Measurements from ENCODE around the gene FAM187B. TPM values are rescaled to one million over a fixed set of nuclear protein-coding genes. Genes with fewer than 3 reads are reported as not detected.

The FAM187B gene
- total and polyA plus RNA-seq, 12 donors = 0.06 to 0.48 (median 0.16) TPM; not detected in 8

- TF ChIP-seq CTCF (IDR thresholded peaks at IDR 0.05) (no peak), POLR2A (IDR thresholded peaks at IDR 0.05) (no peak)
- DNase-seq = peak in 1 of 7 donors; percentile 31
Observed at GRCh38 chr19:35249848-35250711, 21.5 kb upstream of the FAM187B start.

GRCh38 chr19:35249146-35249847, 20.8 kb upstream of the FAM187B start:
- TF ChIP-seq CTCF (IDR thresholded peaks at IDR 0.05) (no peak), POLR2A (IDR thresholded peaks at IDR 0.05) (no peak)
- peak in 6 of 7 donors; percentile 41 to 61 (median 46) for DNase-seq
- WGBS, 4 donors = 5 to 8% (median 7%) methylated on average over 30 to 39 of the region's 39 CpGs
- Histone ChIP-seq H3K27ac (peak overlapping the region in 4 of 5 donors; percentile 85 to 97 (median 88)), H3K36me3 (replicated peaks in 1 of 2) (no peaks in the 10 kb centered on the region), H3K4me3 (peak overlapping the region; percentile 6 to 78 (median 52)), H3K27me3 (peaks cover 6% of the 10 kb centered on the region), H3K4me1 (replicated peaks in 1 of 2) (peaks cover 5 to 19% of the 10 kb centered on the region in 2 donors), H3K9me3 (replicated peaks in 1 of 3) (no peaks in the 10 kb centered on the region)
- intact Hi-C loops (cut with DNase I) = no loop called here

More at GRCh38 chr19:35249848-35250711, 21.5 kb upstream of the FAM187B start:
- H3K4me3 ChIP-seq = peak overlapping the region in 1 of 4 donors; percentile 69
- peak overlapping the region in 2 of 5 donors; percentile 89 to 97 for H3K27ac ChIP-seq
- intact Hi-C loops (cut with DNase I) = no loop called here
- H3K9me3 ChIP-seq (replicated peaks in 1 of 3) = no peaks in the 10 kb centered on the region
- peaks cover 6% of the 10 kb centered on the region for H3K27me3 ChIP-seq
- peaks cover 5 to 20% of the 10 kb centered on the region in 2 donors for H3K4me1 ChIP-seq (replicated peaks in 1 of 2)
- H3K36me3 ChIP-seq (replicated peaks in 1 of 2) = no peaks in the 10 kb centered on the region
- WGBS, 4 donors = 62 to 73% (median 64%) methylated on average over 13 to 34 of the region's 34 CpGs

DNA sequence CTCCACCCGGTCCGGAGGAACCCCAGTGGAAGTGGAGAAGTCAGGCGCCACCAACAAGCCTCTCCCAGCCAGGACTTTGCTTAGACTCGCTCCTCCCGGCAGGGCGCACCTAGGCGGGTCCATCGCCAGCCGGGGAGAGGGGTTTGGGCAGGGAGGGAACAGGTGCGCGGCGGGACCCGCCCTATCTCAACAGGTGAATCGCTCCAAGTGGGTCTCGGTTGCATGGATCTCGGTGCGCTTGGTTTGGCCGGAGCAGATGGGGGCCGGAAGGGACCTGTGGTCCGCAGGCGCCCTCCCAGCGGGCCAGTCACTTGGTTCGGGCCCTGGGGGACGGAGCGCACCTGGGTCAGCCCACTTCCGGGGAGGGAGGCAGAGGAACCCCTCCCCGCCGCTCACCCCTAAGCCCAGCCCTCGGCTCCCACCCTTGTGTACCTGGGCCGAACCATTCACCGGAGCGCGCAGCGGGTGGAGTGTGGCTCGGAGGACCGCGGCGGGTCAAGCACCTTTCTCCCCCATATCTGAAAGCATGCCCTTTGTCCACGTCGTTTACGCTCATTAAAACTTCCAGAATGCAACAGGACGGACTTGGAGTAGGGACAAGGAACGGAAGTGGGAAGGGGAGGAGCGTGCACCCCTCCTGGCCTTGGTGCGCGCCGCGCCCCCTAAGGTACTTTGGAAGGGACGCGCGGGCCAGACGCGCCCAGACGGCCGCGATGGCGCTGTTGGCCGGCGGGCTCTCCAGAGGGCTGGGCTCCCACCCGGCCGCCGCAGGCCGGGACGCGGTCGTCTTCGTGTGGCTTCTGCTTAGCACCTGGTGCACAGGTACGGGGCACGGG, 20.0 kb upstream of the FAM187B start, which contains the start of gene LSR:
TSS of gene LSR (plus strand) at position 693 of the 836 bp plus-strand sequence. CDS start at position 714, 21 bp downstream.
- Histone ChIP-seq H3K36me3 (replicated peaks in 1 of 2) (no peaks in the 10 kb centered on the region), H3K27me3 (peaks cover 6% of the 10 kb centered on the region), H3K9me3 (replicated peaks in 1 of 3) (no peaks in the 10 kb centered on the region), H3K27ac (peak within 1 kb of the TSS in 4 of 5 donors; percentile 85 to 97 (median 88)), H3K4me1 (replicated peaks in 1 of 2) (peaks cover 5 to 19% of the 10 kb centered on the region in 2 donors), H3K4me3 (peak within 1 kb of the TSS; percentile 6 to 78 (median 52))
- 0 to 1% (median 0%) methylated on average over 3 to 69 of the region's 69 CpGs for WGBS, 4 donors
- TF ChIP-seq POLR2A (IDR thresholded peaks at IDR 0.05) = peak; percentile 31 to 64
- peak in 1 of 6 experiments; percentile 1 for TF ChIP-seq CTCF (IDR thresholded peaks at IDR 0.05)
- intact Hi-C loops (cut with DNase I) = no loop called here
- peak; percentile 80 to 93 (median 84) for DNase-seq
